NCI-H128 (cell line): ENCODE measurements around the gene FGF8.

Experiments
- DNase-seq: peaks from one replicate; lab custom pipeline; 2025; ENCODE audit not compliant: unreplicated experiment; lab: John Stamatoyannopoulos, UW

The FGF8 gene

GRCh38 chr10:101782811-101783735, 7.2 kb upstream of the FGF8 start, which contains the start of gene NPM3:
TSS of gene NPM3 (minus strand) at chr10:101783446. CDS start at chr10:101783390, 56 bp downstream.
- DNase-seq: peak; percentile 54

- DNase-seq: no peak
Observed at GRCh38 chr10:101781984-101782810, 6.3 kb upstream of the FGF8 start.

- no peak for DNase-seq
Observed at GRCh38 chr10:101781655-101781983, 5.7 kb upstream of the FGF8 start.

- DNase-seq: no peak
Observed at GRCh38 chr10:101780818-101781654, 5.1 kb upstream of the FGF8 start.

GRCh38 chr10:101780187-101780817, 4.4 kb upstream of the FGF8 start:
- DNase-seq: no peak

GRCh38 chr10:101779544-101780186, 3.8 kb upstream of the FGF8 start:
- DNase-seq: no peak

- DNase-seq: no peak
Observed at GRCh38 chr10:101778781-101779543, 3.0 kb upstream of the FGF8 start.

GRCh38 chr10:101778151-101778780, 2.4 kb upstream of the FGF8 start:
- DNase-seq: no peak

GRCh38 chr10:101777619-101778145, 1.8 kb upstream of the FGF8 start:
- DNase-seq: no peak

GRCh38 chr10:101776161-101776817, 375 bp upstream of the FGF8 start:
- no peak for DNase-seq

GRCh38 chr10:101774589-101775272, 1.2 kb downstream of the FGF8 start:
- no peak for DNase-seq

GRCh38 chr10:101773923-101774588, 1.9 kb downstream of the FGF8 start:
- DNase-seq: no peak

- no peak for DNase-seq
Observed at GRCh38 chr10:101772895-101773761, 2.8 kb downstream of the FGF8 start.

GRCh38 chr10:101772017-101772894, 3.7 kb downstream of the FGF8 start:
- no peak for DNase-seq

- no peak for DNase-seq
Observed at GRCh38 chr10:101771380-101771779, 4.5 kb downstream of the FGF8 start.
